HUES48 (cell line): ENCODE measurements around the gene EARS2.
"Not testable (repeated sequence)": the region's sequence is repeated elsewhere in the genome, so short reads cannot be mapped to it uniquely, and the experiment has no call there.

Experiments
- H3K27ac ChIP-seq: one replicate; pipeline ENCODE4 v1.7.0; 2013; ENCODE audit warnings: low read depth, low read length, inconsistent platforms
- H3K27me3 ChIP-seq: 2 replicates; pipeline ENCODE4 v1.6.1; 2013; ENCODE audit warnings: mild to moderate bottlenecking, low read length; ENCODE audit not compliant: control insufficient read depth, insufficient read depth
- H3K36me3 ChIP-seq: 2 replicates; pipeline ENCODE4 v1.6.1; 2013; ENCODE audit warnings: low read length; ENCODE audit not compliant: control insufficient read depth, insufficient read depth
- H3K4me1 ChIP-seq: 2 replicates; pipeline ENCODE4 v1.6.1; 2013; ENCODE audit warnings: mild to moderate bottlenecking, low read length; ENCODE audit not compliant: control insufficient read depth, insufficient read depth
- H3K4me3 ChIP-seq: 2 replicates; pipeline ENCODE4 v1.5.1; 2013; ENCODE audit warnings: mild to moderate bottlenecking, low read depth, low read length
- H3K9ac ChIP-seq: 2 replicates; pipeline ENCODE4 v1.6.1; 2013; ENCODE audit warnings: mild to moderate bottlenecking, low read depth, low read length, moderate library complexity
- H3K9me3 ChIP-seq: 2 replicates; pipeline ENCODE4 v1.6.1; 2013; ENCODE audit warnings: low read length; ENCODE audit not compliant: control insufficient read depth, insufficient read depth

Gene EARS2

DNA sequence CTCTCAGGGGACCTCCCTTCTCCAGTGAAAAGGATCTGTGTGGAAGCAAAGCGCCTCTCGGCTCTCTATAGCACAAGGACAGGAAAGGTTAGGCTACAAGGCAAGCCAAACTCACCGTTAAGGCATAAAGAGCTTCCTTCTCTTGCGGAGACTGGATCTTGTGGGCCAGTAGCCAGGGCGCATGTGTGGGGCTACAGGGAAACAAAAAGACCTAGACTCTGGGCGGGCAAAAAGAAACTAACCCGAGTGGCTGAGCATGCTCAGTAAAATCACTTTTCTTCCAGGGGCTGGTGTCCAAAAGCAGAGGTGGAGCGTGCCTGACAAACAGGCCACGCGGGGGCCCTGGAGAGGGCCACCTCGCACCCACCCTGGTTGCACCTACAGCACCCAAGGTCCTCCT is 63.0 kb downstream of the EARS2 start:
- H3K27ac ChIP-seq: no peak overlapping the region
- H3K27me3 ChIP-seq: no peaks in the 10 kb centered on the region
- H3K4me3 ChIP-seq: no peak overlapping the region
- no peaks in the 10 kb centered on the region for H3K9me3 ChIP-seq
- no peak overlapping the region for H3K9ac ChIP-seq
- peaks cover 66% of the 10 kb centered on the region for H3K36me3 ChIP-seq
- H3K4me1 ChIP-seq: no peaks in the 10 kb centered on the region

DNA sequence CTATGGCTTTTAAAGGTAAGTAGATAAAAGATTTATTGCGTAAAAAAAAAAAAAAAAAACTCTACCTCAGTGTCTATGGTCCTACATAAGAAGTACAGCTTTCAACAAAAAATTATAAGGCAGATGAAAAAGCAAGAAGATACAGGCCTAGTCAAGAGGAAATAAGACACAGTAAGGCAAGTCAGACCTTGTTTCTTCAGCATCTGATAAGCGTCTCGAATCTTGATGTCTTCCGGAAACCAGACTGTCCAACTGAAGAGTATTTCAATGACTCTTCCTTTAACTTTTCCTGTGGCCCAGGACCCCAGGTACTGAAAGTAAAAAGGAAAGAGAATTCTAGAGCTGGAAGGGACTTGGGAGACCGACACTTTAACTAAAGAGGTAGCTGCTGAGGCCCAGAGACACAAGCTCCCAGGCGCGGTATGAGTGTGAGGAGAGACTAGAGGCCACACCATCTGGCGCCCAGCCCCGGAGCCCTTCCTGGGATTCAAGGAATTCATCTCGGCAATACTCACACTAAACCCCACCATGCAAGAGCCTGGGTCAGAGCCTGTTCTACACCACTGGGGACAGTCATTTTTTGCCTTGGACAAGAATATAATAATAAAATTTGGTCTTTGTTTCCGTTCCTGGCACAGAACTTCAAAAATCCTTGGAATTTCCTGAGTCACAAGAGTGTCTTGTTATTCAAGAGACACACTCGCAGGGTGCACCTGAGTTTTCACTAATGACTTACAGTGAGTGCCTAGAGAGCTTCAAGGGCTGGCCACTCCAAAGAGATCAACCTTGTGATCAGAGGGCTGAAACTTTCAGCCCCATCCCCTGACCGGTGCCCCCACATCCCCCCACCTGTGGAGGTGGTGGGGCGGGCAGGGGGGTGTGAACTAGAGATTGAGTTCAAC is 65.4 kb downstream of the EARS2 start:
- no peak overlapping the region for H3K9ac ChIP-seq
- no peaks in the 10 kb centered on the region for H3K4me1 ChIP-seq
- H3K9me3 ChIP-seq: no peaks in the 10 kb centered on the region
- H3K27ac ChIP-seq: no peak overlapping the region
- H3K27me3 ChIP-seq: no peaks in the 10 kb centered on the region
- H3K4me3 ChIP-seq: no peak overlapping the region
- peaks cover 89% of the 10 kb centered on the region for H3K36me3 ChIP-seq

DNA sequence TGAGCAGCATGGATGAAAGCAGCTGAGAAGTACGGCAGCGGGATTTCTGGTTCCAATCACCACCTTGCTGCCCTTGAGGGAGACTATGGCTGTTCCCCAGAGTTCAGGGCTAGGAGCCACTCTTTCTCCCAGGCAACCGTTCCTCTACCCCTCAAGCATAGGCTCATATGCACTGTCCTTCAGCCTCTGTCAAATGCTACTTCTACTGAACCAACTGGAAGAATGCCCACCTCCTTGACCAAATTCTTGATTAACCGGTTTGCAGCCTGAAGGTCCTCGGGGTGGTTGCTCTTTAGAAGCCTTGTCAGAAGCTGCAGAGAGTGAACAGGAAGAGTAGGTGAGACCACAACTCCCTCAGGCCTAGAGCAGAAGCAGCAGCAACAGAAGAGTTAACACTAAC is 70.7 kb downstream of the EARS2 start:
- Histone ChIP-seq H3K36me3 (peaks cover 96% of the 10 kb centered on the region), H3K9me3 (no peaks in the 10 kb centered on the region), H3K9ac (no peak overlapping the region), H3K27me3 (no peaks in the 10 kb centered on the region), H3K4me1 (no peaks in the 10 kb centered on the region), H3K27ac (no peak overlapping the region), H3K4me3 (no peak overlapping the region)

DNA sequence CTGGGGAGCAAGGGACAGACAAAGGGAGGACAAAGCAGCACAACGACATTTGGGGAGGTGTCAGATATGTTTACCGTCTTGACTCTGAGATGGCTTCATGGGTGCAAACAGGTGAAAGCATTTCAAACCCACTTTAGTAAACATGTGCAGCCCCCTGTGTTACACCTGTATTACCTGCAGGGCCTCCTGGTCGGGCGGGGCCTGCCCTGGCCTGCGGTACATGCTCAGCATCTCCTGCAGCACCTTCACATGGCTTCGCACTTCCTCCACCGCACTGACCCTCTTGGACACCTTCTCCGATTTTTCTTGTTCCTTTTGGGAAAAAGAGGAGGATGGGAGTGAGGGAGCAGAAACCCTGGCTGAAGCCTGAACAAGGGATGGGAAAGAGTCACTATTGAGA is 71.3 kb downstream of the EARS2 start:
- H3K27ac ChIP-seq: no peak overlapping the region
- no peak overlapping the region for H3K9ac ChIP-seq
- peaks cover 96% of the 10 kb centered on the region for H3K36me3 ChIP-seq

DNA sequence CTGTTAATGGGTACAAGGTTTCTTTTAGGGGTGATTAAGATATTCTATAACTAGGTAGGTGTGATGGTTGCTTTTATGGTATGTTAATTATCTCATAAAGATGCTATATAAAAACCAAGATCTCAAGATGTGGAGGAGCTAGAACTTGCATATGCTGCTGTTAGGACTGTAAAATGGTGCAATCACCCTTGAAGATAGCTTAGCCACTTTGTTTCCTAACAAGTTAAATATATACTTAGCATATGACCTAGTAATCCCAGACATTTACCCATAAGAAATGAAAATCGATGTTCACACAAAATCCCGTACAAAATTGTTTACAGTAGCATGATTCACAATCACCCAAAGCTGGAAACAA is 71.9 kb downstream of the EARS2 start:
- no peak overlapping the region for H3K4me3 ChIP-seq
- no peaks in the 10 kb centered on the region for H3K4me1 ChIP-seq
- no peak overlapping the region for H3K9ac ChIP-seq
- H3K36me3 ChIP-seq: peaks cover 96% of the 10 kb centered on the region
- no peaks in the 10 kb centered on the region for H3K27me3 ChIP-seq
- no peak overlapping the region for H3K27ac ChIP-seq
- H3K9me3 ChIP-seq: no peaks in the 10 kb centered on the region

More for the DNA sequence above, 71.3 kb downstream of the EARS2 start:
- H3K27me3 ChIP-seq: no peaks in the 10 kb centered on the region
- H3K4me3 ChIP-seq: no peak overlapping the region
- no peaks in the 10 kb centered on the region for H3K4me1 ChIP-seq
- H3K9me3 ChIP-seq: no peaks in the 10 kb centered on the region

GRCh38 chr16:23484510-23485256 is 72.5 kb downstream of the EARS2 start:
- Histone ChIP-seq H3K27me3 (no peaks in the 10 kb centered on the region), H3K9me3 (no peaks in the 10 kb centered on the region), H3K27ac (no peak overlapping the region), H3K4me3 (no peak overlapping the region), H3K36me3 (peaks cover 96% of the 10 kb centered on the region), H3K9ac (no peak overlapping the region), H3K4me1 (no peaks in the 10 kb centered on the region)

GRCh38 chr16:23483492-23483891 is 73.7 kb downstream of the EARS2 start:
- H3K27ac ChIP-seq, H3K4me3 ChIP-seq, H3K27me3 ChIP-seq, H3K4me1 ChIP-seq, H3K9ac ChIP-seq, H3K9me3 ChIP-seq: not testable (repeated sequence)
- H3K36me3 ChIP-seq: peaks cover 96% of the 10 kb centered on the region

- Histone ChIP-seq H3K9me3 (no peaks in the 10 kb centered on the region), H3K9ac (no peak overlapping the region), H3K27ac (no peak overlapping the region), H3K4me1 (no peaks in the 10 kb centered on the region), H3K36me3 (peaks cover 95% of the 10 kb centered on the region), H3K4me3 (no peak overlapping the region), H3K27me3 (no peaks in the 10 kb centered on the region)
These were observed 74.4 kb downstream of the EARS2 start for GRCh38 chr16:23482778-23483177.

GRCh38 chr16:23480257-23480656 is 76.9 kb downstream of the EARS2 start:
- Histone ChIP-seq H3K9ac (no peak overlapping the region), H3K27ac (no peak overlapping the region), H3K36me3 (peaks cover 94% of the 10 kb centered on the region), H3K4me1 (no peaks in the 10 kb centered on the region), H3K9me3 (no peaks in the 10 kb centered on the region), H3K4me3 (no peak overlapping the region), H3K27me3 (no peaks in the 10 kb centered on the region)

GRCh38 chr16:23479138-23479537 is 78.0 kb downstream of the EARS2 start:
- H3K4me3 ChIP-seq: no peak overlapping the region
- H3K27ac ChIP-seq: no peak overlapping the region
- H3K9ac ChIP-seq: no peak overlapping the region
- H3K36me3 ChIP-seq: peaks cover 94% of the 10 kb centered on the region
- no peaks in the 10 kb centered on the region for H3K4me1 ChIP-seq
- no peaks in the 10 kb centered on the region for H3K9me3 ChIP-seq
- H3K27me3 ChIP-seq: no peaks in the 10 kb centered on the region

- Histone ChIP-seq H3K36me3 (peaks cover 96% of the 10 kb centered on the region), H3K9ac (no peak overlapping the region), H3K9me3 (no peaks in the 10 kb centered on the region), H3K27ac (no peak overlapping the region), H3K4me3 (no peak overlapping the region), H3K4me1 (no peaks in the 10 kb centered on the region), H3K27me3 (no peaks in the 10 kb centered on the region)
These were observed 78.6 kb downstream of the EARS2 start for GRCh38 chr16:23478566-23478965.
